DMS153 treated with DMSO at 0.1 percent for 48 hours (cell line): ENCODE measurements around the gene GABBR2.
"Not testable (repeated sequence)": the region's sequence is repeated elsewhere in the genome, so short reads cannot be mapped to it uniquely, and the experiment has no call there.

ENCODE experiments used
- DNase-seq: peaks from one replicate; lab custom pipeline; 2025; ENCODE audit not compliant: unreplicated experiment; lab: John Stamatoyannopoulos, UW

The GABBR2 gene

GRCh38 chr9:98598861-98599260, 109.9 kb downstream of the GABBR2 start:
- no peak for DNase-seq

- no peak for DNase-seq
Measured at GRCh38 chr9:98597236-98597771, 111.4 kb downstream of the GABBR2 start.

DNA sequence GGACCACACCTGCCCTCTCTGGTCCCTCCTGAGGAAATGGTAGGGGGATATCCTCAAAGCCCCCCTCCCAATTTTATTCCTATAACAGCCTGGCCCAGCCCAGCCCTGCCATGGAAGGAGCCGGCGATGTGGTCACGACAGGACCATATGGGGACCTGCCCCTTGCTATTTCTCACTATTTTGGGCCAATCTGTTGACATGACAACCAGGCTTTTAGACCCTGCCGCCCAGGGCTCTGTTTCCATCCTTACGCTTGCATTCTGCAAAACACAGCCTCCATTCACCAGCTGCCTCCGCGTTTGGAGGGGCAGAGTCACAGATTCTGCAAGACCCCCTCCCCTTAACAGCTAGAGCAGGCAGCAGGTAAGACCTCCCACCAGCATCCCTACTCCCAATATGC, 112.2 kb downstream of the GABBR2 start:
- no peak for DNase-seq

GRCh38 chr9:98594546-98595160, 114.1 kb downstream of the GABBR2 start:
- DNase-seq: no peak

DNA sequence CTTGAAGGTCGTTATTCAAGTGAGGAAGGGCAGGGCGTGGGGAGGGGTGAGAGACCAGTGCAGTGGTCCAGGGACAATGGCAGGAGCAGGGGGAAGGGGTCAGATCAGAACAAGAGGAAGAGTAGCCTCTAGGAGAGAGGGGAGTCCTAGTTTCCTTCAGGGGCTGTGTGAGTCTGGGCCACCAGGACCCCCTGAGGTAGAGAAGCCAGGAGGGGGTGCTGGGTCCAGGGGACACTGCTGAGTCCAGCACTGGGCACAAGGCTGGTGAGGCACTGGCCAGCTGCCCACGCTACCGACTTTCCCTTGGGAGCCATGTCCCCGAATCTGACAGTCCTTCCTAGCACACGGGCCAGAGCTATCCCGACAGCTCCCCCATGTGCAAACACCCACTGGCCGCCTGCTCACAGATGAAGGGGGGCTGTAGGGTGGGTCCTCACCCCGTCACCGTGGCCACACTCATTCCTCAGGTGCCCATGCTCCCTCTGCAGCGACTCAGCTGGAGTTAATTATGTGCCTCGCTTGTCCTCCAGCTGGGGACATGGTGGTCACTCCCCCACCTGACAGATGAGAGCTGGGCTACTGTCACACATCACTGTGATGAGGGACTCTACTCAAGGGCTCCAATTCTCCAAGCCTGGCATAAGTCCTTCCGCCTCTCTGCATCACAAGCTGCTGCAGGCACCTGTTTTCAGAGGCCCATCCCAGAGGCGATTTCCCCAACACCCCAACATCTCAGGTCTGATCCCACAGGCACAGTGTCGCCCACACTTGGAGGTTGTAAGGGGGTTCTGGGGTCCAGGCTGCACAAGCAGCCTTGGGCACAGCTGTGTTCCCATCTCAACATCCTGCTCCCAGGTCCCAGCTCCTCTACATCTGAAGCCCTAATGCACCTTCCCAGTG, 115.1 kb downstream of the GABBR2 start:
- DNase-seq: no peak

DNA sequence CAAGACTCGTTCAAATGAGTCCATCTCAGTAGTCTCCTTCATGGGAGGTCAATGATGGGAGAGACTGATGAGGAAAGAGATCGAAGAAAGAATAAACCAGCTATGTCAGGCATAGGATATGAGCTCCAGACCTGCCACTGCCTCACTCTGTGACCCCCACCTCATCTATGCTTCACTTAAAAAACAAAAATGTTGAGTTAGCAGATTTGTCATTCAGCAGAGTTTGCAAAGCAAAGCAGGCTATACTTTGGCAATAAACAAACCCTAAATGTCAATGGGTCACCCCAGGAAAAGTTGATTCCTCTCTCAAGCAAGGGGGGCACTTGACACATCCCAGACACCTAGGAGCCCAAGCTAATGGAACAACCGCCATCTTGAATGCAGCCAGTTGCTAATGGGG, 117.0 kb downstream of the GABBR2 start:
- no peak for DNase-seq

DNA sequence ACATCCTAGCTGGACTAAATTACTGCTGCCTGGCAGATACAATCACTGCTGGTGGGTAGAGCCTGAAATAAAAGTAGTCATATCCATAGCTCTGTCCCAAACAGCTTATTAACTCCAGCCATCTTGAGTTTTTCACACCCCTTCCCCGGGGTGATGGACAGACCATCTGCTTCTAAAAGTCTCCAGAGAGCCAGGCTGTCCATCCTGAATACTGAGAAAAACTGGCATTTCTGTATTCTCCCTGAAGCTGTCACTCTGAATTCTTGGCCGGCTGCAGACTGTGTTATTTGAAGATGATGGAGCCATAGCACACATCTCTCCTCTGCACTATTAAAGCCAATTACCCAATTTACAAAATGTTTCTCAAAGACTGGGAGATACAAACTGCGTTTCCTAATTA, 118.6 kb downstream of the GABBR2 start:
- no peak for DNase-seq

- no peak for DNase-seq
Measured at GRCh38 chr9:98589102-98589501, 119.6 kb downstream of the GABBR2 start.

DNA sequence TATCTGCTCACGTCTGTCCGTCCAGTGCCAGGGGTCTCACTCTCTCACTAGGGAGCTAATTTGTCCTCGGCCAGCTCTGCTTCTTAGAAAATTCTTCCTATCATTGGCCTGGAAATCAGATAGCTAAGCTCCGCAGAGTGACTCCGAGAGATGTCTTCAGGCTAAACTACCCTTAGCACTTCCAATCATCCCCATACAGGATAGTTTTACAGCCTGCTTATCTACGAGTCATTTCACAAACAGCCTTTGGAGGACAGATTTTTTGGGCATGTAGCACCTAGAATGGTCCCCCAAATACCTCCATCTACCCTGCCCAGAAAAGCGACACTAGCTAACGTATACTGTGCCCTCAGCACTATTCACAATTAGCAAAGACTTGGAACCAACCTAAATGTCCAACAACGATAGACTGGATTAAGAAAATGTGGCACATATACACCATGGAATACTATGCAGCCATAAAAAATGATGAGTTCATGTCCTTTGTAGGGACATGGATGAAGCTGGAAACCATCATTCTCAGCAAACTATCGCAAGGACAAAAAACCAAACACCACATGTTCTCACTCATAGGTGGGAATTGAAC, 123.8 kb downstream of the GABBR2 start:
- DNase-seq: not testable (repeated sequence)

DNA sequence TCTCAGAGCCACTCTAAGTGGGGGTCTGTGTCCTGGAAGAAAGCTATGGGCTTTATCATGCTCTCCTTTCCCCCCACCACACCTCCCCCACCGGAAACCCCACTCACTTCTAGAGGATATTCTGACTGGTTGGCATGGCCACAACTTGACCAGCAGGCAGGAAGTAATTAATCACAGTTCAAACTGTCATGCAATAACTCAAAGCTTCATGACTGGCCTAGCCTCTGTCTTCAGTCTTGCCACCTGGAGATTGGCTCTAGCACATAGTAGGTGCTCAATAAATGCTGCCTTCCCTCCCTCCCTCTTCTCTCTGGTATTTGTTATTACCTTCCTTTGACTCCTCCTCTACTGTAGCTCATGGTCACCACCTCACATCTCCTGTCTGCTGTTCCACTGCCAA, 124.7 kb downstream of the GABBR2 start:
- DNase-seq: no peak

DNA sequence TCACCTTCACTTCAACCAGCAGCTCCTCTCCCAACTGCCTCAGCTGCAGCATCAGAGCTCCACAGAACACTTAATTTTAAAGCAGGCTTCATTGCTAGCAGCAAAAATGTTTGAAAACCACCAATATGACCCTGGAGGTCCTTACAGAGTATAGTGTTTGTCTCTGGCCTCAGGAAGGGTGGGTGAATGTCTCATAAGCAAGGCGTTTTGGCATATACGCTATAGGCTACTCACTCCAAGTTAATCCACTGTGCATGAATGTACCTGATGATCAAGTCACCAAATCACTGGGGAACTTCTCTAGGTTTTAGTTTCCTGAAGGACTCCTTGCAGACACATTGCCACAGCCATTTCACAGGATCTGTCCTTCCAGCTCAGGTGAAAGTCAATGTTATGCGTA, 125.3 kb downstream of the GABBR2 start:
- DNase-seq: no peak

GRCh38 chr9:98580956-98581355, 127.8 kb downstream of the GABBR2 start:
- no peak for DNase-seq

- DNase-seq: no peak
Measured at GRCh38 chr9:98579700-98580099, 129.0 kb downstream of the GABBR2 start.

DNA sequence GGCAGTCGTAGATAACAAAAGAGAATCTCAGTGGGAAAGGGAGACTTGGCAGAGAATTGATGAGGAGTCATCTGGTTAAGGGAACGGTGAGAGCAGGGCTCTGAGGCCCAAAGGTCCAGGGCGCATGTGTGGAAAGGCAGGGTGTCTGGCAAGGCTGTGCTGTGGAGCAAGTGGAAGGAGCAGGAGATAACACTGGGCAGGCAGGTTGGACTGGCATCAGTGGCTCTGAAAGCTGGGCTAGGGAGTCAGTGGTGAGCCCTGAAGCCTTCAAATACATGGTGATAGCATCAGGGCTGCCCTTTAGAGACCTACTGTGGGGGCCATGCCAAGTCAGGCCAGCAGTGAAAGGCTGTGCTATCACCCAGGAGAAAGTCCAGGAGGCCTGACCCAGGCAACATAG, 131.3 kb downstream of the GABBR2 start:
- no peak for DNase-seq

DNA sequence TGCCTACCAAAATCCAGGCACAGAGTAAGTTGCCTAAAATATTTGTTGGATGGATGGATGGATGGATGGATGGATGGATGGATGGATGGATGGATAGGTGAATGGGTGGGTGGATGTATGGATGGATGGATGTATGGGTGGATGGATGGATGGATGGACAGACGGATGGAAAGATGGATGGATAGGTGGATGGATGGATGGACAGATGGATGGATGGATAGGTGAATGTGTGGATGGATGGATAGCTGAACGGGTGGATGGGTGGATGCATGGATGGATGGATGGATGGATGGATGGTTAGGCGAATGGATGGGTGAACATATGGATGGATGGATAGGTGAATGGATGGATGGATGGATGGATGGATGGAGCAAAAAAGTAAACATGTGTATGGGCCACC, 131.9 kb downstream of the GABBR2 start:
- no peak for DNase-seq

GRCh38 chr9:98576354-98576753, 132.4 kb downstream of the GABBR2 start:
- no peak for DNase-seq

DNA sequence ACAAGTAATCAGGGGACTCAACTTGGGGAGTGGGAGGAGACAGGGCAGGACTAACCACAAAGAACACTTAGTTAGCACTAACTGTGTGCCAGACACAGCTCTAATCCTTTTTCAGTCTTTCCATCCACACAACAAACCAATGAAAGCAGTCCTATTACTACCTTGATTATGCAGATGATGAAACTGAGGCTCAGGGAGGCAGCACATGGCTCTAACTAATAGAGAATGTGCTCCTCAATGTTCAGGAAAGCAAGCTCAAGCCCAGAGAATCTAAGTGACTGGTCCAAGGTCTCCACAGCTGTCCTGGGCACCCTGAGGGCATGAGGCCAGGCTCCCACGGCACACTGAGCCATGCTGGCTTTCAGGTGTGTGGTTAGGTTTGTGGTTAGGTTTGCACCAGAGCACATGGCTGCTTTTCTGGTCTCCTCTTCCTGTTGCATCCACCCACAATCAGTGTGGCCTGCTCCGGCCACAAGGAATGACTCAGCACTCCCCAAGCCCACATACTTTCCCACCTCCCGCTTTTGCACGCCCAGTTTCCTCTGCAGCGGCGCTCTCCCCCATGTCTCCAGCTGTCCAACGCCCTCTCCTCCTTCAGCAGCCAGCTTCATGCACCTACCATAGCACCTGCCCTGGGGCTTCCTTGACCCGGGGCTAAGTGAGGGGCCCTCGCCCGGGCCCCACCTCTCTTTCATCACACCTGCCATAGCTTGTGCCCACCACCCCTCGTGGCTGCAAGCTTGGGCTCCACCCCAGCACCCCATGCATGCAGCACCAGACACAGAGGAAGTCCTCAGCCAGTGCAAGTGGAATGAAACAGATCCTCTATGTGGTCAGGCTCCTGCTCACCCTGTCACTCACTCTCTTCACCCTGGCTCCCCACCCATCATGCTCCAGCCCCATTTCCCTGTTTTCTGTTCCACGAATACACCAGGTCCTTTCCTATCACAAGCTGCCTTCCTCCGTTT, 133.1 kb downstream of the GABBR2 start:
- no peak for DNase-seq

DNA sequence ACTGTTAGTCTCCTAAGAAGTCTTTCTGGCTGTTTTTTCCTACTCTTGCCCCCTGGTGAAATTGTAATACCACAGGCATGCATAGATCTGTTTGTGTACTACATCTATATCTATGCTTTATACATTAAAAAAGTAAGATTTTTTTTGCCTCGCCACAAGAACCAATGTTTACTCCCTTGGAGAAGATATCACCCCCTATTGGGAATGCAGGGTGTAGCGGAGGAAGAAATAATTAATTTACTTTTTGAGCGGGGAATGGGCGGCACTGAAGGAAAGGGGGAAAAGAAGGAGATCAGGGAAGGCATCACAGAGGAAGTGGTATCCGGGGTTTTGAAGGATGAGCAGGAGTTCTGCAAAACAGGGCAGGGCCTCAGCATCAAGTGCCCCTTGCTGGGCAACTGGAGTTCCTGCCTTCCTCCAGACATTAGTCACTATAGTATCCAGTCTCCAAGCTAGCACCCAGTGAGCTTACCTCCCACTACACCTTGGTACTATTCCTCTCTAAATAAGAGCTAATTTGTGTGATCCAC, 134.9 kb downstream of the GABBR2 start:
- no peak for DNase-seq

- DNase-seq: no peak
Measured at GRCh38 chr9:98572796-98573195, 135.9 kb downstream of the GABBR2 start.

DNA sequence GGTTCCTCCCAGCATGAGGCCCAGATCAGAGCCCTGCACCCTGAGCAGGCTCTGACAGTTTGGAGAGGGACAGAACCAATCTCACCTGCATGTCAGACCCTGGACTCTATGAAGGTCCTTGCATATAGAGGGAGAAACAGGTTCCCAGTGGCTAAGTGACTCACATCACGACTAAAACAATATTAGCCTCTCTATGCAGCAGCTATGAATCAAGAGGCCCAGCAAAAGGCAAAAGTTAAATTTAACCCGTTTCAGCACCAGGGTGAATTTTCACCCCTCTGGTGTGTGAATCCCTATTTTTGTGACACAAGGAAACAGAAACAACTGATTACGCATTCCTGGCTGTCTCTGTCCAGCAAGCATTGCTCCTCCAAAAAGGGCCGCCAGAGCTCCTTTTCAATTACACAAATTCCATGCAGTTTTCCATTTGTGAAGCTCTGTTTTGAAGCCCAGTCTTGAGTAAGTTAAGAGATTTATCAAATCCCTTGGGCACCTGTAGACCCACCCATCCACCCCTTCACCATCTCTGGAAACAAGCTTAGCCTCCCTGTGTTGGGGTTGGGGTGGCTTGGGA, 136.6 kb downstream of the GABBR2 start:
- no peak for DNase-seq
